Mucosa of rectum (tissue), 2 donors: ENCODE results near the gene TMOD2.
"Not testable (repeated sequence)": the region's sequence is repeated elsewhere in the genome, so short reads cannot be mapped to it uniquely, and the experiment has no call there.

Experiments
- H3K27ac ChIP-seq, 2 donors: one replicate each; pipeline ENCODE4 v1.7.0; 2013; ENCODE audit warnings: inconsistent platforms in 2 of 2, low read depth in 2 of 2, low read length in 2 of 2
- H3K27me3 ChIP-seq, 2 donors: one replicate each; pipeline ENCODE4 v1.7.0; 2013; ENCODE audit warnings: low read length in 2 of 2; ENCODE audit not compliant: control insufficient read depth in 2 of 2, insufficient read depth in 2 of 2
- H3K36me3 ChIP-seq, 2 donors: one replicate each; pipeline ENCODE4 v1.7.0; 2013; ENCODE audit warnings: low read length in 2 of 2; ENCODE audit not compliant: control insufficient read depth in 2 of 2, insufficient read depth in 2 of 2
- H3K4me1 ChIP-seq, 2 donors: one replicate each; pipeline ENCODE4 v1.7.0; 2013; ENCODE audit warnings: low read length in 2 of 2, mild to moderate bottlenecking in 1 of 2; ENCODE audit not compliant: control insufficient read depth in 2 of 2, insufficient read depth in 2 of 2
- H3K4me3 ChIP-seq, 2 donors: one replicate each; pipeline ENCODE4 v1.7.0; 2013; ENCODE audit warnings: low read length in 2 of 2
- H3K9ac ChIP-seq, 2 donors: one replicate each; pipeline ENCODE4 v1.7.0; 2013; ENCODE audit warnings: low read length in 2 of 2, low read depth in 1 of 2, mild to moderate bottlenecking in 1 of 2
- H3K9me3 ChIP-seq, 2 donors: one replicate each; pipeline ENCODE4 v1.7.0; 2013; ENCODE audit warnings: low read length in 2 of 2; ENCODE audit not compliant: control insufficient read depth in 2 of 2
- donor health status: healthy.
- donor health status: Normal muscosa, but diverticular disease.

The TMOD2 gene

GRCh38 chr15:51783967-51784366, 32.6 kb downstream of the TMOD2 start:
- Histone ChIP-seq H3K27ac (no peak overlapping the region), H3K36me3 (peaks cover 3 to 6% of the 10 kb centered on the region in 2 donors), H3K9me3 (no peaks in the 10 kb centered on the region)

GRCh38 chr15:51787130-51787529, 35.7 kb downstream of the TMOD2 start:
- not testable (repeated sequence) for H3K9me3 ChIP-seq, H3K4me3 ChIP-seq, H3K27me3 ChIP-seq, H3K27ac ChIP-seq, H3K36me3 ChIP-seq, H3K9ac ChIP-seq, H3K4me1 ChIP-seq

More at GRCh38 chr15:51783967-51784366, 32.6 kb downstream of the TMOD2 start:
- Histone ChIP-seq H3K4me3 (no peak overlapping the region), H3K27me3 (no peaks in the 10 kb centered on the region), H3K4me1 (no peaks in the 10 kb centered on the region), H3K9ac (no peak overlapping the region)

GRCh38 chr15:51792474-51792873, 41.1 kb downstream of the TMOD2 start:
- H3K36me3 ChIP-seq, H3K27me3 ChIP-seq, H3K4me3 ChIP-seq, H3K9me3 ChIP-seq, H3K4me1 ChIP-seq, H3K9ac ChIP-seq, H3K27ac ChIP-seq: not testable (repeated sequence)

DNA sequence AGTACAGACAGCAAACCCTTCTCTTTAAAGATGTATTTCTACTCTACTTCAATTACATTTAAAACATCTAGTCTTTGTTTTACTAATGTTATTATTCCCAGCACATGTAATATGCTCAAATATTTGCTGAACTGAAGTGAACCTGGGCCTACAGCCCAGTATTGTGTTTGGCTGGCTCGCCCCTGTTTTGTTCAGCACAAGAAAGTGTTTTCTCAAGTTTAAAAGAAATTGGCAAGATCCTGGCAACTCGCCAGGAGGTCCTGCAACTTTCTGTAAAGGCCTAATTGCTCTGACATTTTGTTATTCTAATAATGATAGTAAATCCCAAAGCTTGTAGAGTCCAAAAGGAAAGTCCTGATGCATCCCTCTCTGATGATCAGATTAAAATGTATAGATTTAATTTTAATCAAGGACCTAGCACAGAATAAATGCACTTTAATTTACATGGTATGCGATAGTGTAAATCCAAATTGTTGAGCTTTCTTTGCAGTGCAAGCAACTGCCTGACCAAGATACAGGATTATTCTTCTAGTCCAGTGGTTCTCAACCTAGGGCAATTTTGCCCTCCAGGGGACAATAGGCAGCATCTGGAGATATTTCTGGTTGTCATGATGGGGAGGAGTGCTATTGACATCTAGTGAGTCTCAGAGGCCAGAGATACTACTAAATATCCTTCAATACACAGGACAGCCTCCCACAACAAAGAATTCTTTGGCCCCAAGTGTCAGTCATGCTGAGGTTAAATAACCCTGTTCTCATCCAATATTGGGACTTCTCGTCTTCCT, 42.3 kb downstream of the TMOD2 start:
- Histone ChIP-seq H3K27ac (no peak overlapping the region), H3K27me3 (no peaks in the 10 kb centered on the region)

DNA sequence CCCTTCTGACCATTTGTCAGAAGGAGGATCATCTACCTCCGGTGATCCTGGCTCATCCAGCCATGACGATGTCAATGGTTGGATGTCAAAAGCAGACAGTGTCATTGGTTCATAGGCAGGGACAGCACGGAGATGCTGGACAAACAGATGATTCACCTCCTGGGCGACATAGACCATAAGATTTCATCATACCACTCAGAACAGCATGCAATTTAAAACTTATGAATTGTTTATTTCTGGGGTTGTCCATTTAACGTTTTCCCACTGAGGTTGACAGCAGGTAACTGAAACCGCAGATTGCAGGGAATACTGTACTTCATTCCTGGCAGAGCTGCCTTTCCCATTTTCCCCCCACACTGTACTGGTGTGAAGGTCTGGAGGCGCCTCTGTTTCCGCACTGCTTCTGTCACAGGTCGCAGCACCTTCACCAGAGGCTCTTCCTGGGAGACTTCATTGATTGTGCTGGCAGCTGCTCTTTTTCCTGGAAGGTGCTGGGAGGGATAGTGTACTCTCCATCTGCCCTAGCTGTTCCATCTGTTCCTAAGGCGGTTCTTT, 45.5 kb downstream of the TMOD2 start:
- peaks cover 0 to 9% of the 10 kb centered on the region in 2 donors for H3K36me3 ChIP-seq
- no peak overlapping the region for H3K4me3 ChIP-seq
- no peaks in the 10 kb centered on the region for H3K9me3 ChIP-seq
- H3K27me3 ChIP-seq: no peaks in the 10 kb centered on the region
- no peaks in the 10 kb centered on the region for H3K4me1 ChIP-seq
- H3K27ac ChIP-seq: no peak overlapping the region
- H3K9ac ChIP-seq: no peak overlapping the region

More for the DNA sequence above, 42.3 kb downstream of the TMOD2 start:
- H3K4me1 ChIP-seq: no peaks in the 10 kb centered on the region
- H3K4me3 ChIP-seq: no peak overlapping the region
- no peak overlapping the region for H3K9ac ChIP-seq
- H3K9me3 ChIP-seq: no peaks in the 10 kb centered on the region
- peaks cover 0 to 5% of the 10 kb centered on the region in 2 donors for H3K36me3 ChIP-seq

DNA sequence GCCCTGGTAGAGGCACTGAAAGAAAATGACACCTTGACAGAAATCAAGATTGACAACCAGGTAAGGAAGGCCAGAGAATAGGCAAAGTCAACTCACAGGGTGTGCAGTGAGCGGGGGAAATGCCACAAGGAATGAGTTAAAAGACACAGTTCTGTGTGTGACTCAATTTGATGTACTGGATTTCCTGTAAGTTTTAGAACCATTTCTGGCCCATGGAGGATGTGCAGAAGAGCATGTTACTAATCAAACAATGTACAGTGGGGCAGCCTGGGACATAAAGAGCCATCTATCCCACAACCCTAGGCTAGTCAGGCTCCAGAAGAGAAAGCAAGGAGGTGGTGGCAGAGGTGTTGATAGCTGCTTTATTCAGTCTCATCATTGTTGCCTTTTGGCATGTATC, 46.9 kb downstream of the TMOD2 start:
- Histone ChIP-seq H3K9ac (no peak overlapping the region), H3K27ac (no peak overlapping the region), H3K36me3 (peaks cover 0 to 9% of the 10 kb centered on the region in 2 donors), H3K4me1 (no peaks in the 10 kb centered on the region), H3K4me3 (no peak overlapping the region), H3K9me3 (no peaks in the 10 kb centered on the region), H3K27me3 (no peaks in the 10 kb centered on the region)

GRCh38 chr15:51799282-51800252, 48.2 kb downstream of the TMOD2 start:
- Histone ChIP-seq H3K4me3 (no peak overlapping the region), H3K9me3 (no peaks in the 10 kb centered on the region), H3K27ac (no peak overlapping the region), H3K27me3 (no peaks in the 10 kb centered on the region), H3K36me3 (peaks cover 0 to 9% of the 10 kb centered on the region in 2 donors), H3K4me1 (no peaks in the 10 kb centered on the region), H3K9ac (no peak overlapping the region)

DNA sequence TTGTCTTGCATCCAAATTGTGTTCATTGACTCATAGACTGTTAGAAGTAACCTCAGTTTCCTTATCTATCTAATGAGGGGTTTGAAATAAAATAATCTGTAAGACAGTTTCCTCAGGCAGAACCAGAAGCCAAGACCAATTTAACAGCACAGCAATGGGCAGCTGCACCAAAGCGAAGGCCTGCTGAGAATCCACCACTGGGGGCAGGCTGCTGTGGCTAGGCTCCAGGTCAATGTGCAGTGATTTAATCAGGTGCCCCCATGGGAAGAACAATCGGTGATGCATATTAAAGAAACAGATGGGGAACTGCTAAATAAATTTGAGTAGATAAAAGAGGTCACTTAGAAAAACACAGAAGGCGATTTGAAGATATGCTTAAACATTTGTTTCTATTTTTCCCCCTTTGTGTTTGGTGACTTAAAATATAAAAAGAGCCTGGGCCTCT, 50.0 kb downstream of the TMOD2 start:
- H3K27ac ChIP-seq: no peak overlapping the region
- H3K9ac ChIP-seq: no peak overlapping the region
- no peaks in the 10 kb centered on the region for H3K27me3 ChIP-seq
- H3K9me3 ChIP-seq: no peaks in the 10 kb centered on the region
- H3K4me1 ChIP-seq: no peaks in the 10 kb centered on the region
- H3K36me3 ChIP-seq: peaks cover 0 to 9% of the 10 kb centered on the region in 2 donors
- no peak overlapping the region for H3K4me3 ChIP-seq

DNA sequence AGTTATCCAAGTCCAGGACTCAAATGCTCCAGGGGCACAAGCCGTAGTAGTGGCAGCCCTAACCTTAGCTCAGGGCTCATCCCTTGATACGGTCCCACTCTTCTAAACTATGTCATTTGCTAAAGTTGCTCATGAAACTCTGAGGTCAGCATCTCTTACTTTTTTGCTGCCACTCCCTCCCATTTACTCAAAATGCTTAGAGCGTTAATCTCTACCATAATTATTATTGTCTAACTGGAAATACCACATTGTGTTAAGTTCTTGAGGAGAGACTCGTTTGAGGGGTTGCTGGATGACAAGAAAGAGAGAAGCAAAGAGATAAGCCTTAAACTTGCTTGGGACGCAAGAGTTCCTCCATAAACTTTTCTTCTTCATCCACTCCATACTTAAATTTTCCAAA, 51.2 kb downstream of the TMOD2 start:
- Histone ChIP-seq H3K36me3 (peaks cover 0 to 9% of the 10 kb centered on the region in 2 donors), H3K4me1 (no peaks in the 10 kb centered on the region)

DNA sequence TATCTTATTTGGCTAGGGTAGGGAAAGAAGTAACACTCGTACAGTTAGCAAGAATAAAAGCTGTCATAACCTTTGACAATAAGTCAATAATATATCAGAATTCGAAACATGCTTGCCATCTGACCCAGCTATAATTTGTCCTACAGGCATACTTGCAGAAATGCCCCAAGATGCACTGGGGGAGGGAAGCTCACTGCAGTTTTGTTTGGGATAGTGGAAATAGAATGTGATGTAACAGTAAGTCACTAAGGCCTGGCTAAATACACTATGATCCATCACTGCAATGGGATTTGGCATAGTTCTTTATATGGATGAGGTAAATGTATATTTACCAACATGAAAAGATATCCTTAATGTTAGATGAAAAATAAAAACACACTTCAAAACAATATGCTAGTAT, 52.6 kb downstream of the TMOD2 start:
- H3K4me3 ChIP-seq: no peak overlapping the region
- H3K4me1 ChIP-seq: no peaks in the 10 kb centered on the region
- H3K9me3 ChIP-seq: no peaks in the 10 kb centered on the region
- no peak overlapping the region for H3K27ac ChIP-seq
- no peaks in the 10 kb centered on the region for H3K27me3 ChIP-seq
- no peak overlapping the region for H3K9ac ChIP-seq
- peaks cover 0 to 2% of the 10 kb centered on the region in 2 donors for H3K36me3 ChIP-seq

More for the DNA sequence above, 51.2 kb downstream of the TMOD2 start:
- Histone ChIP-seq H3K9me3 (no peaks in the 10 kb centered on the region), H3K9ac (no peak overlapping the region), H3K27ac (no peak overlapping the region), H3K4me3 (no peak overlapping the region), H3K27me3 (no peaks in the 10 kb centered on the region)
